NCI-H2081 treated with DMSO at 0.1 percent for 48 hours (cell line): Measurements from ENCODE around the gene ILRUN.
"Not testable (repeated sequence)": the region's sequence is repeated elsewhere in the genome, so short reads cannot be mapped to it uniquely, and the experiment has no call there.

Experiments
- DNase-seq: peaks from one replicate; lab custom pipeline; 2025; lab: John Stamatoyannopoulos, UW

The ILRUN gene

DNA sequence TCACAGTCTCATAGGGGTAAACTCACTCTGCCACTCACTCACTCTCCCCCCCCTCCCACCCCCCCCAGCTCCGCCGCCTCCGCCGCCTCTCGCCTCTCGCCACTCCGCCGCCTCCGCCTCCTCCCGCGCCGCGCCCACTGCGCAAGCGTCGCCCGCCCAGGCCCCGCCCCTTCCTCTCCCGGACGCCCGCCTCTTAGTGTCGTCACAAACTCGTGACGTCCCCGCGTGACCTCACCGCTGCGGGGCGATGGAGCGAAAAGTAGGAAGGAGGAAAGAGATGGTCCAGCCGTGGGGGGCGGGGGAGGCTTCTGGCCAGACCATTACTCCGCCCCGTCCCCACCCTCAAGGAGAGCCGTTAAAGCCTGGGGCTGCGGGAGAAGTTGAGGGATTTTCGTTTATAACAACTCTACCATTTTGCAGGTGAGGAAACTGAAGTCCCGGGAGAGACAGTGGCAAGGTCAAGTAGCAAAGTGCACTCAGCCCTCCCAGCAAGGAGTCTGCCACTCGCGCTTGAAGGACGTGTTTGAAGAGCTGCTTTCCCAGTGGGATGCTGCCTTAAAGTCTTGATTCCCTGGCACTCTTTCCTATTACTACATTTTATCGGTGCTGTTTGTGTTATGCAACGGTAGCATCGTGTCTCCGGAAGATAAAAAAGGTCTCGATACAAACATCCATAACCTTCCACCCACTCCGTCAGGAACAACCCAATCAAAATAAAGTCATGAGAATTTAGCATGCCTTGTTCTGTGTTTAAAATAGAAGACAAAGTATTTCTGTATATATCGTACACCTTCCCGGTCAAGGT lies at the start of gene ILRUN:
ILRUN (minus strand) TSS at position 29 of the 805 bp plus-strand sequence. CDS start 164 bp downstream, outside the sequence.
- DNase-seq, result peak; percentile 20

DNA sequence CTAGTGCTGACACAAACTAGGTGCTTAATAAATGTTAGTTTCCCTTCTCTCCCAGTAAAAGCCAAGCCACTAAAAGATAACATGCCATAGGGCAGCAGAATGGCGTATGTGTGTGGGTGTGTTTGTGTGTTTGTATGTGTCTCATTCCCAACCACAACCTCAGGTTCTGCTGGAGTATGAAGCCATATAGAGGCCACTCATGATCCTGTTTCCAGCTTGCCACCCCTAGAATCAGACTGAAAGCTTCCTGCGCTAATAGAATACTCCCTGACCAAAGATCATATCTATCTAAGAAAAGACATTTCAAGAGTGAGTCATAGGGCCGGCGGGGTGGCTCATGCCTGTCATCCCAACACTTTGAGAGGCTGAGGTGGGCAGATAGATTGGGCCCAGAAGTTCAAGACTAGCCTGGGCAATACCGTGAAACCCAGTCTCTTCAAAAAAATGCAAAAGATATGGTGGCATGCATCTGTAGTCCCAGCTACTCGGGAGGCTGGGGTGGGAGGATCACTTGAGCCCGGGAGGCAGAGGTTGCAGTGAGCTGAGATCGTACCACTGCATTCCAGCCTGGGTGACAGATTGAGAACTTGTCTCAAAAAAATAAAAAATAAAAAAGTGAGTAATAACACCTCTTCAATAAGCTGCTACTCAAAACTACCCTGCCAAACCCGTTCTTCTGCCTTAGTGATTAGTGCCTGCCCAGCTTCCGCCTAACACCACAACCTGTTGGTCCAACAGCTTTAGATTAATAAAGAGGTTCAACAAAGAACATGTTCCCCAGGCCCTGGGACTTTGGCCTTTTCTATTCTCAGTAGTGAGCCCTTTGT lies 48.9 kb upstream of the ILRUN start:
- no peak for DNase-seq

DNA sequence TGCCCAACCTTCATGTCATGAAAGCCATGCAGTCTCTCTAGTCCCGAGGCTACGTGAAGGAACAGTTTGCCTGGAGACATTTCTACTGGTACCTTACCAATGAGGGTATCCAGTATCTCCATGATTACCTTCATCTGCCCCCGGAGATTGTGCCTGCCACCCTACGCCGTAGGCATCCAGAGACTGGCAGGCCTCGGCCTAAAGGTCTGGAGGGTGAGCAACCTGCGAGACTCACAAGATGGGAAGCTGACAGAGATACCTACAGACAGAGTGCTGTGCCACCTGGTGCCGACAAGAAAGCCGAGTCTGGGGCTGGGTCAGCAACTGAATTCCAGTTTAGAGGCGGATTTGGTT lies 47.7 kb upstream of the ILRUN start:
- not testable (repeated sequence) for DNase-seq

- DNase-seq, result no peak
Observed at GRCh38 chr6:34743625-34744293, 47.2 kb upstream of the ILRUN start.

- DNase-seq, result no peak
Observed at GRCh38 chr6:34742094-34742493, 45.5 kb upstream of the ILRUN start.

GRCh38 chr6:34736823-34737222 lies 40.3 kb upstream of the ILRUN start:
- DNase-seq, result no peak

- DNase-seq, result no peak
Observed at GRCh38 chr6:34731393-34732060, 35.0 kb upstream of the ILRUN start.

DNA sequence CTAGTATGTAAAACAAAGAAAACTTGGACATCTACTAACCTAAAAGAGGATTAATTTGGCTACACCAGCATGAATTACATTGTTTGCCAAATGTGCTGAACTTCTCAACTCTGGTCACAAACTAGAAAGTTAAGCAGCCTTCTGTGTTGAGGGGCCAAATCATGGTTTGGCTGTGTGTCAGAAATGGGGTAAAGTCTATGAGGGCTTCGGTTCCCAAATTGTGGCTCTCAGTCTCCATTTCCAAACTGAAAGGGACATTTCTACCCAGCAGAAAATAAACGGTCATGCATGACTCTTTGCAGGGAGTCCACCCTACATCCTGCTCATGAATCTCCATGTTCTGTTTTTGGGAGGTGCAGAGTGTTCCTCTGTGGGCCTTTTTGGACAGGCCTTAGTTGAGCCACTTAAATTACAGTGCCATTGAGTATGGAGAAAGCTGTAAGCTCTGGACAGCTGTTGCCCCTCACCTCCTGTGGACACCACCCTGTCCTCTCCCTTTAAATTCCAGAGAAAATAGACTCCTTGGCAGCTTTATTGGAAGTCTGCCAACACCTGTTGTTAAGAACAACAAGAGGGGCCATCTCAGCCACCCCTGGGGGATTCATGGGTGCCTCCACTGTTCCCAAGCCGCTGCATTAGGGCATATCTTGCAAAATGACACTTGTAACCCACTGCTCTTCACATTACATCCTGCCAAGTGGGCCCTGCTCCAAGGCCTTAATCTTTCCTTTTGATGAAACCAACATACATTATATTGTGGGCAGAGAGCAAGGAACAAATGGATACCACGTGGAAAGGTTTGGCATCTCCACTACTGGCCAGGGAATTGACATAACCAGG lies 33.3 kb upstream of the ILRUN start:
- no peak for DNase-seq

DNA sequence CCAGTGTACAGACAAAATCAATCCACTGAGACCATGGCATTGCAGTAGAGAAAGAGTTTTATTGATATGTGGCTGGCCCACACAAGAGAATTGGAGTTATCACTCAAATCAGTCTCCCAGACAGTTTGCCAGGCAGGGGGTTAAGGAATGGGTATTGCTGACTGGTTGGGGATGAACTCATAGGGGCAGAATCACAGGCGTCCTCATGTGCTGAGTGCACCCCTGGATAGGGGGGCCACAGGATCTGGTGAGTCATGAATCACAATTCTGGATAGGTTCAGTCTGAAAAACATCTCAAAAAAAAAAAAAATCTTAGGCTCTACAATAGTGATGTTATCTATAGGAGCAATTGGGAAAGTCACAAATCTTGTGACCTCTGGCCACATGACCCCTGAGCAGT lies 29.5 kb upstream of the ILRUN start:
- DNase-seq, result no peak

GRCh38 chr6:34723203-34723602 lies 26.6 kb upstream of the ILRUN start:
- DNase-seq, result no peak

- DNase-seq, result no peak
Observed at GRCh38 chr6:34722451-34722850, 25.9 kb upstream of the ILRUN start.

GRCh38 chr6:34720160-34720559 lies 23.6 kb upstream of the ILRUN start:
- not testable (repeated sequence) for DNase-seq

DNA sequence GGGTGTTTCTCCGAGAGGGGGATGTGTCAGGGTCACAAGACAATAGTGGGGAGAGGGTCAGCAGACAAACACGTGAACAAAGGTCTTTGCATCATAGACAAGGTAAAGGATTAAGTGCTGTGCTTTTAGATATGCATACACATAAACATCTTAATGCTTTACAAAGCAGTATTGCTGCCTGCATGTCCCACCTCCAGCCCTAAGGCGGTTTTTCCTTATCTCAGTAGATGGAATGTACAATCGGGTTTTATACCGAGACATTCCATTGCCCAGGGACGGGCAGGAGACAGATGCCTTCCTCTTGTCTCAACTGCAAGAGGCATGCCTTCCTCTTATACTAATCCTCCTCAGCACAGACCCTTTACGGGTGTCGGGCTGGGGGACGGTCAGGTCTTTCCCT lies 23.1 kb upstream of the ILRUN start:
- DNase-seq, result not testable (repeated sequence)

DNA sequence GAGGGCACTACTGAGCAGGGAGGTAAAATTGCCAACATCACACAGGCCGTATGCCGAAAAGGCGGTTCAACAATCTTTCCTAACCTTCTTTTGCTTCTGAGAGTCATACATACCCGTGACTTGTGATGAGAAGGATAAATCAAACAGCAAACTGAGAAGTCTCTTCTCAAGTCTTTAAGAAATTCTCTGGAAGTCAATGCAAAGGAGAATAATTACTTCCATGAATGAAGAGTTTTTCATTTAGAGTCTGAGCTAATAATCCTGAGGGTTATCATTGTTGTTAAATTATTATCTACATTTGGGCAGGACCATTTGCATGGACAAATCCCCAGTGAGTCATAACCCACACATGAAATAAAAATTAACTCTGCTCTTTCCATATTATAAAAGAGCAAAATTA lies 22.4 kb upstream of the ILRUN start:
- no peak for DNase-seq

GRCh38 chr6:34717466-34717865 lies 20.9 kb upstream of the ILRUN start:
- no peak for DNase-seq

DNA sequence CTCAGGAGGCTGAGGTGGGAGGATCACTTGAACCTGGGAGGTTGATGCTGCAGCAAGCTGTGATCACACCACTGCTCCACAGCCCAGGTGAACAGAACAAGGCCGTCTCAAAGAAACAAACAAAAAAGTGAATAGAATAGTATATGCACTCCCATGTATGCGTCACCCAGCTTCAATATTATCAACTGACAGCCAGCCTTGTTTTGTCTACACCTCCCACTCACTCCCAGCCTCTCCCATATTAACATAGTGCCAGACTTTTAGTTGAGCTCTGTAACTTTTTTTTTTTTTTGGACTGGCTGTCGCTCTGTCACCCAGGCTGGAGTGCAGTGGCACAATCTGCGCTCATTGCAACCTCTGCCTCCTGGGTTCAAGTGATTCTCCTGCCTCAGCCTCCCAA lies 18.1 kb upstream of the ILRUN start:
- DNase-seq, result no peak

DNA sequence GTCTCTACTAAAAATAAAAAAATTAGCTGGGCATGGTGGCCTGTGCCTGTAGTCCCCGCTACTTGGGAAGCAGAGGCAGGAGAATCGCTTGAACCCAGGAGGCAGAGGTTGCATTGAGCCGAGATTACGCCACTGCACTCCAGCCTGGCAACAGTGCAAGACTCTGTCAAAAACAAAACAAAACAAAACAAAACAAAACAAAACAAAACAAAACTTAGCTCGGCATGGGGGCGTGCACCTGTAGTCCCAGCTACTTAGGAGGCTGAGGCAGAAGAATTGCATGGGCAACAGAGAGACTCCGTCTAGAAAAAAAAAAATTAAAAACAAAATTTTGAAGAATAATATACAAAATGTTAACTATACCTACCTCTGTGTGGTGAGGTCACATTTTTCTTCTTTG lies 16.3 kb upstream of the ILRUN start:
- DNase-seq, result not testable (repeated sequence)

DNA sequence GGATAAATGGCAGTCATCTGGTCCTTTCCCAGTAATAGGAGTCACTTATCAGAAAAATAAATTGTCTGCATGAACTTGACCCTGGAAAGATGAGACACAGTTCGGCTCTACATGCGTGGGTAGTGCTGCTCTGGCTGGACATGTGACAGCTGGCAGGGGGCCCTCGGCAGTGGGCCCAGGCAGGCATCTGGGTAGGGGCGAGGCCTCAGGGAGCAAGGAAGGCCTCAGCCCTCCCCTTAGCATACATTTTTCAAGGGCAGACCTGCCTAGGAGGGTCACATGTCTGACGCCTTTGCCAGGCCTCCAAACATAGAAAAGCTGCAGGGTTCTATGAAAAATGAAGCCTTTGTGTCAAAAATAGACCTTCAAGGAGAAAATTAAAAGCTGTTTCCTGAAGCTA lies 12.8 kb upstream of the ILRUN start:
- no peak for DNase-seq

DNA sequence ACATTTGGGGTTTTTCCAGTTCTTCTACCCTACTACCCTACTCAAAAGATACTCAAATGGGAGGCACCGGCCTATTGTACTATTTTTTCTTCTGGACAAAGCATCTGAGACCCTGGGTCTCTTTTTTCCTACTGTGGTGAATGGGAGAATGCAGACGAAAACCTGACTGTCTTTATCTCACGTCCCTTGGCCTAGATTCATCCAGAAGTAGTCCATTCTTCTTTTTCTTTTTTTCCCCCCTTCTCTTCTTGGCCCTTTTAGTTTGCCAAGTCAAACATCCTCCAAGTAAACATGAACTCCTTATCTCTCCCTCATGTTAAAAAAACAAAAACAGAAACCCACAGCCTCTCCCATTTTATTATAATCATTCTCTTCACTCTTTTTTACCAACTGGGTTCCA lies 8.7 kb upstream of the ILRUN start:
- no peak for DNase-seq

DNA sequence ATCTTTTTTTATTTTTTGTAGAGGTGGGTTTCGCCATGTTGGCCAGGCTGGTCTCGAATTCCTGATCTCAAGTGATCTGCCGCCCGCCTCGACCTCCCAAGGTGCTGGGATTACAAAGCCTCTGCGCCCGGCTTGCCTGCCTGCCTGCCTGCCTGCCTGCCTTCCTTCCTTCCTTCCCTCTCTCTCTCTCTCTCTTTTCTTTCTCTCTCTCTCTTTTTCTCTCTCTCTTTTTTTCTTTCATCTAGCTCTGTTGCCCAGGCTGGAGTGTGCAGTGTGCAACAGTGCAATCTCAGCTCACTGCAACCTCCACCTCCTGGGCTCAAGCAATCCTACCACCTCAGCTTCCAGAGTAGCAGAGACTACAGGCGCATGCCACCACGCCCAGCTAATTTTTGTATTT lies 4.6 kb upstream of the ILRUN start:
- DNase-seq, result no peak

DNA sequence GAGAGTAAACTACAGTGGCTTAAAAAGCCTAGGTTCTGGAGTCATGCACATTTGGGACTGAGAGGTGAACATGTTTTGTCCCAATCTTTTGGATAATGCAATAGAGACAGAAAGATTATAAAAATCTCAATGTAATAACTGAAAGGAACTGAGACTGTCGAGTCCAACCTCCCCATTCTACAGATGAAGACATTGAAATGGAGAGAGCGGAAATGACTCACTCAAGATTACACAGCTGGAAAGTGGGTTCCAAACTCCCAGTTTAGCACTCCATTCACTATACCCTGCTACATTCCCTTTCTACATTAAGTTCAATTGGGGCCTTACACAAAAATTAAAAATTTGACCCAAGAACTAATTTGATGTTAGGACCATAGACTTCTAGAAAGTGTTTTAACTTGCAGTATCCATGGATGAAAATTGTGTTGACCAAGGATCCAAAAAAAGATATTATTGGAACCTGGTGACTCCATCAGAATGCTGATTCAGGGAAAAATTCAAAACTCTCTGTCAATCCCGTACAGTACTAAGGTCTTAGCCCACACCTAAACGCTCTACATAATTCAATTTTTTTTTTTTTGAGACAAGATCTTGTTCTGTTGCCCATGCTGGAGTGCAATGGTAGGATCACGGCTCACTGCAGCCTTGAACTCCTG lies 1.5 kb upstream of the ILRUN start:
- DNase-seq, result no peak
